Coronary artery (tissue), 2 donors: ENCODE results near the gene NFIX.
"Not testable (repeated sequence)": the region's sequence is repeated elsewhere in the genome, so short reads cannot be mapped to it uniquely, and the experiment has no call there.

ENCODE experiments used
- DNase-seq: peaks from one replicate; pipeline ENCODE4 v3.0.0-alpha.2; 2017; ENCODE audit warnings: low spot score
- H3K27ac ChIP-seq, 2 donors: fragments of 200-600 bp; sonication (generic); one replicate each; pipeline ENCODE4 v1.5.1; 2016 to 2019
- H3K4me3 ChIP-seq: fragments of 200-600 bp; sonication (generic); 2 replicates; pipeline ENCODE4 v1.5.1; 2016; ENCODE audit warnings: mild to moderate bottlenecking, moderate library complexity
- TF ChIP-seq, protein P1 (sequence below): fragments of 200-600 bp; sonication (generic); IDR thresholded peaks from one replicate; pipeline ENCODE4 v1.5.1; 2019; ENCODE audit warnings: antibody characterized with exemption

Gene NFIX

DNA sequence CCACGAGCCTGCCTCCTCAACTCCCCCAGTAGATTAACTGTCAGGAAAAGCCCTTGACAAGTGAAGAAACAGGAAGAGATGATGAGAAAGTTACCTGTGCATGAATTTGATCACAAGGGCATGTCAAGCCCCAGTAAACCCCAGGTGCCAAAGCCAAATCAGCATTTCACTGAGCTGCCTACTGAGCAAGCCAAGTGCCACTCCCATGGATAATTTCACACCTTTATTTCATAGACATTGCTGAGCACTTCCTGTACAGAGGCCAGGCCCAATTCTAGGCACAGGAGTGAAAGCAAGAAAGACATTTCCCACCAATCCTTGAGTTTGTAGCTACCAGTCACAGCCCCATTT lies 40.7 kb upstream of the NFIX start:
- DNase-seq, result no peak
- Histone ChIP-seq H3K27ac (no peak overlapping the region), H3K4me3 (no peak overlapping the region)
- TF ChIP-seq, protein P1, sequence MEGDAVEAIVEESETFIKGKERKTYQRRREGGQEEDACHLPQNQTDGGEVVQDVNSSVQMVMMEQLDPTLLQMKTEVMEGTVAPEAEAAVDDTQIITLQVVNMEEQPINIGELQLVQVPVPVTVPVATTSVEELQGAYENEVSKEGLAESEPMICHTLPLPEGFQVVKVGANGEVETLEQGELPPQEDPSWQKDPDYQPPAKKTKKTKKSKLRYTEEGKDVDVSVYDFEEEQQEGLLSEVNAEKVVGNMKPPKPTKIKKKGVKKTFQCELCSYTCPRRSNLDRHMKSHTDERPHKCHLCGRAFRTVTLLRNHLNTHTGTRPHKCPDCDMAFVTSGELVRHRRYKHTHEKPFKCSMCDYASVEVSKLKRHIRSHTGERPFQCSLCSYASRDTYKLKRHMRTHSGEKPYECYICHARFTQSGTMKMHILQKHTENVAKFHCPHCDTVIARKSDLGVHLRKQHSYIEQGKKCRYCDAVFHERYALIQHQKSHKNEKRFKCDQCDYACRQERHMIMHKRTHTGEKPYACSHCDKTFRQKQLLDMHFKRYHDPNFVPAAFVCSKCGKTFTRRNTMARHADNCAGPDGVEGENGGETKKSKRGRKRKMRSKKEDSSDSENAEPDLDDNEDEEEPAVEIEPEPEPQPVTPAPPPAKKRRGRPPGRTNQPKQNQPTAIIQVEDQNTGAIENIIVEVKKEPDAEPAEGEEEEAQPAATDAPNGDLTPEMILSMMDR, result no peak

DNA sequence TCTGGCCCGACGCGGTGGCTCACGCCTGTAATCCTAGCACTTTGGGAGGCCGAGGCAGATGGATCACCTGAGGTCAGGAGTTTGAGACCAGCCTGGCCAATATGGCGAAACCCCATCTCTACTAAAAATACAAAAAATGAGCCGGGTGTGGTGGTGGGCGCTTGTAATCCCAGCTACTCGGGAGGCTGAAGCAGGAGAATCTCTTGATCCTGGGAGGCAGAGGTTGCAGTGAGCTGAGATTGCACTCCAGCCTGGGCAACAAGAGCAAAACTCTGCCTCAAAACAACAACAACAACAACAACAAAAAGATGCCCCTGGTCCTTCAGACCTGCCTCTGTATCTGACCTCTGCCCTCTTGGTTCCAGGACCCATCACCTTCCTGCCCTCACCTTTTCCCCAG lies 39.7 kb upstream of the NFIX start:
- not testable (repeated sequence) for H3K27ac ChIP-seq
- H3K4me3 ChIP-seq, result peak overlapping the region; percentile 92

DNA sequence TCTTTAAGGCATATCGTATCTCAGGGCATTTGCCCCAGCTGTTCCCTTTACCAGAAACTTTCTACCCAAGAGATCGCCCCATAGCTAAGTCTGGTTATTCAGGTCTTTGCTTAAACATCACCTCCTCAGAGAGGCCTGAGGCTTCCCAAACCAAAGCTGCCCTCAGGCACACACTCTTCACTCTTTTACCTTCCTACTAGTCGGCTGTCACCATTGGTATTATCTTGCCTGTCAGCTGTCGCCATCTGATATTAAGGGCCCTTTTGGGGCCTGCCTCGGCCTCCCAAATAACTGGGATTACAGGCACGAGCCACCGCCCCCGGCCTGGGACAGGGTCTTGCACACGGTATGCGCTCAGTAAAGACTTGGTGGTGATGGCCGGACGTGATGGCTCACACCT lies 39.3 kb upstream of the NFIX start:
- peak overlapping the region; percentile 60 to 87 for H3K27ac ChIP-seq
- TF ChIP-seq, protein P1, result no peak
- no peak for DNase-seq
- H3K4me3 ChIP-seq, result peak overlapping the region; percentile 92

More for the DNA sequence above, 39.7 kb upstream of the NFIX start:
- not testable (repeated sequence) for DNase-seq

DNA sequence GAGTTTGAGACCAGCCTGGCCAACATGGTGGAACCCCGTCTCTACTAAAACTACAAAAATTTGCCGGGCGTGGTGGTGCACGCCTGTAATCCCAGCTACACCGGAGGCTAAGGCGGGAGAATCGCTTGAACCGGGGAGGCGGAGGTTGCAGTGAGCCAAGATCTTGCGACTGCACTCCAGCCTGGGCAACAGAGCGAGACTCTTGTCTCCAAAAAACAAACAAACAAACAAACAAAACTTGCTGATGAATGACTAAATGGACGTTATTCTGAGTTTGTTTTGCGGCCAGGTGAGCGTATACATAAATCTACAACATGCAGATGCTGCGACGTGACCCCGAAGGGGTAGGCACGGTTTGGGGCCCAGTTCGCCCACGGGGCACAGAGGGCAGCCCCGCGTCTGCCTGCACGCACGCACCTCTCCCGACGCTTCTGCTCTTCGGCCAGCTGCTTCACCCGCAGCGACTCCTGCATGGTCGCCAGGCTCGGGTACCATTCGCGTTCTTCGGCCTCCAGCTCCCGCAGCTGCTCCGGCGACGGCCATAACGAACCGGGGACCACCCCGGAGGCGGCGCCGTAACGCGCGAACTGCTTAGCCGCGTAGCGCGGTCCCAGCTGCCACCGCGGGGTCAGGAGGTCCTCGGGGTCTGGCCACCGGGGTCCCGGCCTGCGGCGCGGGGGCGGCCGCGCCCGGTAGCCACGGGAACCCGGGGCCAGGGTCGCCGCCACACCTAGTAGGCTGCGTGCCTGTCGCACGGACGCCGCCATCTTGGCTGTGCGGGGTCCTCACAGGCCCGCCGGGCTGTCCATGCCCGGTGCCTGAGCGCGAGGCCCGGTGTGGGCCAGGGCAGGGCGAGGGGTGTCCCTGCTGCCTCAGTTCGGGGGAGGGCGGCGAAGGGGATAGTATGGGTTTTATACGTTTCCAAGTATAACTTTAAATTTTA lies 38.6 kb upstream of the NFIX start, which contains the start of gene GADD45GIP1:
GADD45GIP1 (minus strand) TSS at position 778 of the 943 bp plus-strand sequence; CDS start at position 767, 11 bp downstream.
- Histone ChIP-seq H3K4me3 (peak within 1 kb of the TSS; percentile 92), H3K27ac (peak within 1 kb of the TSS; percentile 60 to 87)
- DNase-seq, result peak; percentile 81
- TF ChIP-seq, protein P1, result no peak

DNA sequence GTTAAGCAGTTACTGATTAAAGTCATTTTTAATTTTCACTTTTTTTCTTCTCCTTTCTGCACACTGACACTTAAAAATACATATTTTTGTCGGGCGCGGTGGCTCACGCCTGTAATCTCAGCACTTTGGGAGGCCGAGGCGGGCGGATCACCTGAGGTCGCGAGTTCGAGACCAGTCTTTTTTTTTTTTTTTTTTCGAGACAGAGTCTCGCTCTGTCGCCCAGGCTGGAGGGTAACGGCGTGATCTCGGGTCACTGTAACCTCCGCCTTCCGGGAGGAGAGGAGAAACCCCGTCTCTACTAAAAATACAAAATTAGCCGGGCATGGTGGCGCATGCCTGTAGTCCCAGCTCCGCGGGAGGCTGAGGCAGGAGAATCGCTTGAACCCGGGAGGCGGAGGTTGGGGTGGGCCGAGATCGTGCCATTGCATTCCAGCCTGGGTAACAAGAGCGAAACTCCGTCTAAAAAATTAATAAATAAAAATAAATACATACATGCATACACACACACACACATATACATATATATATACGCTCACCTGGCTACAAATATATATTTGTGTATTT lies 37.8 kb upstream of the NFIX start:
- DNase-seq, result not testable (repeated sequence)
- H3K27ac ChIP-seq, result peak overlapping the region; percentile 60 to 87
- peak overlapping the region; percentile 92 for H3K4me3 ChIP-seq

DNA sequence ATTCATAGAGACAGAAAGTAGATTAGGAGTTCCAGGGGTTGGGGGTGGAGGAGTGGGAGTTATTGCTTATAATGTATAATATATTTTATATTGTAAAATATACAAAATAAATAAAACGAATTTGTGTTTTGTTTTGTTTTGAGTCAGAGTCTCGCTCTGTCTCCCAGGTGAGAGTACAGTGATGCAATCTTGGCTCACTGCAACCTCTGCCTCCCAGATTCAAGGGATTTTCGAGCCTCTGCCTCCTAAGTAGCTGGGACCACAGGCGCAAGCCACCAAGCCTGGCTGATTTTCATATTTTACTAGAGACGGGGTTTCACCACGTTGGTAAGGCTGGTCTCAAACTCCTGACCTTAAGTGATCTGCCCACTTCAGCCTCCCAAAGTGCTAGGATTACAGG lies 35.8 kb upstream of the NFIX start:
- H3K4me3 ChIP-seq, result no peak overlapping the region
- H3K27ac ChIP-seq, result no peak overlapping the region
- TF ChIP-seq, protein P1, result no peak
- DNase-seq, result no peak

DNA sequence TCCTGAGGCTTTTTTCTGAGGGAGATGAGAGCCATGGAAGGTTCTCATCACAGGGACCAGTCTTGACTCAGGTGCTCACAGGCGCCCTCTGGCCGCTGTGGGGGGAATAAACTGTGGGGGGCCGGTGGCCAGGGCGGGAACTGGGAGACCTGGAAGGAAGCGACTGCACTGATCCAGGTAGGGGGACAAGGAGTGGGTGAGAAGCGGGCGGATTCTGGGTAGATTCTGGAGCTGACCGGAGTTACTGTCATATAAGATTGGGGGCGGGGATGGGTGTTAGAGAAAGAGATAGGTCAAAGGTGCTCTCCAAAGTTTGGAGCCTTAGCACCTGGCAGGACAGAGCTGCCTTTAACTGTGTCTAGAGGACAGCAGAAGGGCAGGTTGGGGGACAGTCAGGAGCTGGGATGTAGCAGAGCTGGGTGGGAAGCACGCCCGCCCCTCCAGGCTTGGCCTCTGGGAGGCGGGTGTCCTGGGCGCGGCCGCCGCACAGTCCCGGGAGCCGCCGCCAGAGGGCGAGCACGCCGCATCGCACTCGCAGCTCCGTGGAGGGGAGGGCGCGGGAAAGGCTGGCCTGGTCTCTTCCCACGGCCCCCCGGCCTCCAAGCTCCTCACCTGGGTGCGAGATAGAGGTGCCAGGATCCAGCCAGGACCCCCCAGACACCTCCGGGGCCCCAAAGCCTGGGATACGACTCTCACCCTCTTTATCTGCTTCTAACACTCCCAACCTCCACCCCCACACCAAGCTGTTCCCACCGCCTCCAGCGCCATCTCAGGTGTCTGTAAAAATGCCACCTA lies 30.1 kb upstream of the NFIX start:
- Histone ChIP-seq H3K27ac (peak overlapping the region; percentile 54 to 81), H3K4me3 (peak overlapping the region; percentile 75)
- peak; percentile 85 for DNase-seq
- TF ChIP-seq, protein P1, result peak; percentile 92
